ENCODE results near the gene RPS29. TPM values are rescaled to one million over a fixed set of nuclear protein-coding genes. Genes with fewer than 3 reads are reported as not detected.

RPS29 gene
- total and polyA plus RNA-seq, 10 of the 15 experiments (the other 5 are each of a cell fraction or from before 2014, with no cell fraction given) = 2,685 to 10,815 (median 4,359) TPM

DNA sequence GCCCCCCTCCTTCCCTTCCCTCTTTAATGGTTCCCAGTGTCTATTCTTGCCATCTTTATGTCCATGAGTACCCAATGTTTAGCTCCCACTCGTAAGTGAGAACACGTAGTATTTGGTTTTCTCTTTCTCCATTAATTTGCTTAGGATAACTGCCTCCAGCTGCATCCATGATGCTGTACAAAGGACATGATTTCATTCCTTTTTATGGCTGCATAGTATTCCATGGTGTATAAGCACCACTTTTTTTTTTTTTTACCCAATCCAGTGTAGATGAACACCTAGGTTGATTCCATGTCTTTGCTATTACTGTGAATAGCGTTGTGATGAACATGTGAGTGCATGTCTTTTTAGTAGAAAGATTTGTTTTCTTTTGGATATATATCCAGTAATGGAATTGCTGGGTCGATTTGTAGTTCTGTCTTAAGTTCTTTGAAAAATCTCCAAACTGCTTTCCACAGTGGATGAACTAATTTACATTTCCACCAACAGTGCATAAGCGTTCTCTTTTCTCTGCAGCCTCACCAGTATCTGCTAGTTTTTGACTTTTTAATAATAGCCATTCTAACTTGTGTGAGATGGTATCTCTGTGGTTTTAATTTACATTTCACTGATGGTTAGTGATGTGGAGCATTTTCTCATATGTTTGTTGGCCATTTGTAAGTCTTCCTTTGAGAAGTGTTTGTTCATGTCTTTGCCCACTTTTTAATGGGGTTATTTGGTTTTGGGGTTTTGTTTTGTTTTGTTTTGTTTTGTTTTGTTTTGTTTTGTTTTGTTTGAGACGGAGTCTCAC, 26.0 kb downstream of the RPS29 start:
- no peak overlapping the region for H2AFZ ChIP-seq (ENCODE audit: control insufficient read depth, low read depth, low read length)
- no peak overlapping the region for H3K4me2 ChIP-seq (ENCODE audit: control insufficient read depth, insufficient read depth)
- DNase-seq (ENCODE audit: low read depth, low spot score) (no peak), ATAC-seq (no peak), FAIRE-seq (no peak)
- no TSS peak for BruUV-seq (replicated peaks)
- CTCF ChIA-PET = no interaction called here
- in situ Hi-C loops (cut with MboI) = no loop called here
- POLR2A ChIA-PET = interaction anchor here (0.6 kb wide), 1 partner anchor 162 kb away, joined by 7 read pairs; no protein-coding TSS in a partner anchor
- no peaks in the 10 kb centered on the region for H3K36me3 ChIP-seq (ENCODE audit: control insufficient read depth in 2 of 2, insufficient read depth in 2 of 2, low read length in 1 of 2)
- no peaks in the 10 kb centered on the region; the same call in 2 of the 3 replicates for H3K9me3 ChIP-seq (replicated peaks; ENCODE audit: control insufficient read depth, insufficient read depth, low read length)
- H3K9ac ChIP-seq (ENCODE audit: control insufficient read depth, insufficient read depth, low read length) = no peak overlapping the region
- H3K4me3 ChIP-seq = no peak overlapping the region
- WGBS (ENCODE audit: insufficient coverage, insufficient replicate concordance, low lambda C conversion rate, missing lambda C conversion rate) = 44% methylated on average over 6 of the region's 6 CpGs
- TF ChIP-seq SMC3 (IDR thresholded peaks at IDR 0.05; ENCODE audit: borderline replicate concordance, low read length) = no peak
- no peak for TF ChIP-seq HDAC2 (IDR thresholded peaks at IDR 0.05)
- TF ChIP-seq, protein P1, sequence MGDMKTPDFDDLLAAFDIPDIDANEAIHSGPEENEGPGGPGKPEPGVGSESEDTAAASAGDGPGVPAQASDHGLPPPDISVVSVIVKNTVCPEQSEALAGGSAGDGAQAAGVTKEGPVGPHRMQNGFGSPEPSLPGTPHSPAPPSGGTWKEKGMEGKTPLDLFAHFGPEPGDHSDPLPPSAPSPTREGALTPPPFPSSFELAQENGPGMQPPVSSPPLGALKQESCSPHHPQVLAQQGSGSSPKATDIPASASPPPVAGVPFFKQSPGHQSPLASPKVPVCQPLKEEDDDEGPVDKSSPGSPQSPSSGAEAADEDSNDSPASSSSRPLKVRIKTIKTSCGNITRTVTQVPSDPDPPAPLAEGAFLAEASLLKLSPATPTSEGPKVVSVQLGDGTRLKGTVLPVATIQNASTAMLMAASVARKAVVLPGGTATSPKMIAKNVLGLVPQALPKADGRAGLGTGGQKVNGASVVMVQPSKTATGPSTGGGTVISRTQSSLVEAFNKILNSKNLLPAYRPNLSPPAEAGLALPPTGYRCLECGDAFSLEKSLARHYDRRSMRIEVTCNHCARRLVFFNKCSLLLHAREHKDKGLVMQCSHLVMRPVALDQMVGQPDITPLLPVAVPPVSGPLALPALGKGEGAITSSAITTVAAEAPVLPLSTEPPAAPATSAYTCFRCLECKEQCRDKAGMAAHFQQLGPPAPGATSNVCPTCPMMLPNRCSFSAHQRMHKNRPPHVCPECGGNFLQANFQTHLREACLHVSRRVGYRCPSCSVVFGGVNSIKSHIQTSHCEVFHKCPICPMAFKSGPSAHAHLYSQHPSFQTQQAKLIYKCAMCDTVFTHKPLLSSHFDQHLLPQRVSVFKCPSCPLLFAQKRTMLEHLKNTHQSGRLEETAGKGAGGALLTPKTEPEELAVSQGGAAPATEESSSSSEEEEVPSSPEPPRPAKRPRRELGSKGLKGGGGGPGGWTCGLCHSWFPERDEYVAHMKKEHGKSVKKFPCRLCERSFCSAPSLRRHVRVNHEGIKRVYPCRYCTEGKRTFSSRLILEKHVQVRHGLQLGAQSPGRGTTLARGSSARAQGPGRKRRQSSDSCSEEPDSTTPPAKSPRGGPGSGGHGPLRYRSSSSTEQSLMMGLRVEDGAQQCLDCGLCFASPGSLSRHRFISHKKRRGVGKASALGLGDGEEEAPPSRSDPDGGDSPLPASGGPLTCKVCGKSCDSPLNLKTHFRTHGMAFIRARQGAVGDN (IDR thresholded peaks at IDR 0.05) = no peak
- no peak for TF ChIP-seq HCFC1 (IDR thresholded peaks at IDR 0.05; ENCODE audit: low read length)
- TF ChIP-seq, protein P2, sequence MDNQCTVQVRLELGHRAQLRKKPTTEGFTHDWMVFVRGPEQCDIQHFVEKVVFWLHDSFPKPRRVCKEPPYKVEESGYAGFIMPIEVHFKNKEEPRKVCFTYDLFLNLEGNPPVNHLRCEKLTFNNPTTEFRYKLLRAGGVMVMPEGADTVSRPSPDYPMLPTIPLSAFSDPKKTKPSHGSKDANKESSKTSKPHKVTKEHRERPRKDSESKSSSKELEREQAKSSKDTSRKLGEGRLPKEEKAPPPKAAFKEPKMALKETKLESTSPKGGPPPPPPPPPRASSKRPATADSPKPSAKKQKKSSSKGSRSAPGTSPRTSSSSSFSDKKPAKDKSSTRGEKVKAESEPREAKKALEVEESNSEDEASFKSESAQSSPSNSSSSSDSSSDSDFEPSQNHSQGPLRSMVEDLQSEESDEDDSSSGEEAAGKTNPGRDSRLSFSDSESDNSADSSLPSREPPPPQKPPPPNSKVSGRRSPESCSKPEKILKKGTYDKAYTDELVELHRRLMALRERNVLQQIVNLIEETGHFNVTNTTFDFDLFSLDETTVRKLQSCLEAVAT (IDR thresholded peaks at IDR 0.05) = no peak
- no peaks in the 10 kb centered on the region for H3K27me3 ChIP-seq (replicated peaks in 1 of 2; ENCODE audit: control insufficient read depth in 2 of 2, insufficient read depth in 2 of 2, low read length in 1 of 2)
- H3K79me2 ChIP-seq (ENCODE audit: control insufficient read depth, insufficient read depth, low read length) = no peaks in the 10 kb centered on the region
- SMC1A ChIA-PET (ENCODE audit: uncharacterized antibody, unreplicated experiment) = interaction anchor here (0.6 kb wide), 1 partner anchor 103 kb away, joined by 3 read pairs; no protein-coding TSS in a partner anchor
- no peaks in the 10 kb centered on the region for H3K4me1 ChIP-seq (ENCODE audit: control insufficient read depth, insufficient read depth, low read length)
- no peaks in the 10 kb centered on the region for H4K20me1 ChIP-seq (ENCODE audit: control insufficient read depth, insufficient read depth)
- RAD21 ChIA-PET (ENCODE audit: unreplicated experiment) = no interaction called here
- no peak overlapping the region for H3K27ac ChIP-seq (ENCODE audit: control insufficient read depth, insufficient read depth)
- intact Hi-C loops (cut with micrococcal nuclease; ENCODE audit: unreplicated experiment) = no loop called here

Measured in GM12878 (cell line).